ENCODE measurements around the gene YAP1.

YAP1 gene

GRCh38 chr11:102202972-102203371, 92.7 kb downstream of the YAP1 start:
- DNase-seq, result no peak

GRCh38 chr11:102204174-102204573, 93.9 kb downstream of the YAP1 start:
- DNase-seq, result no peak

GRCh38 chr11:102205805-102206204, 95.6 kb downstream of the YAP1 start:
- DNase-seq, result no peak

GRCh38 chr11:102208835-102209234, 98.6 kb downstream of the YAP1 start:
- no peak for DNase-seq

GRCh38 chr11:102214623-102215022, 104.4 kb downstream of the YAP1 start:
- DNase-seq, result no peak

- DNase-seq, result no peak
These were observed 106.3 kb downstream of the YAP1 start for GRCh38 chr11:102216433-102217075.

- no peak for DNase-seq
These were observed 110.7 kb downstream of the YAP1 start for GRCh38 chr11:102220728-102221467.

GRCh38 chr11:102223859-102224258, 113.6 kb downstream of the YAP1 start:
- DNase-seq, result no peak

GRCh38 chr11:102225689-102226568, 115.7 kb downstream of the YAP1 start:
- DNase-seq, result no peak

GRCh38 chr11:102226702-102227490, 116.6 kb downstream of the YAP1 start:
- no peak for DNase-seq

GRCh38 chr11:102229510-102230123, 119.4 kb downstream of the YAP1 start:
- no peak for DNase-seq

- DNase-seq, result no peak
These were observed 119.9 kb downstream of the YAP1 start for GRCh38 chr11:102230186-102230585.

- no peak for DNase-seq
These were observed 120.7 kb downstream of the YAP1 start for GRCh38 chr11:102230911-102231310.

GRCh38 chr11:102234779-102235439, 124.7 kb downstream of the YAP1 start:
- DNase-seq, result no peak

- no peak for DNase-seq
These were observed 127.0 kb downstream of the YAP1 start for GRCh38 chr11:102237096-102237735.

- DNase-seq, result no peak
These were observed 128.2 kb downstream of the YAP1 start for GRCh38 chr11:102238391-102238821.

GRCh38 chr11:102239448-102239847, 129.2 kb downstream of the YAP1 start:
- no peak for DNase-seq

GRCh38 chr11:102239911-102240310, 129.7 kb downstream of the YAP1 start:
- no peak for DNase-seq

GRCh38 chr11:102240502-102240901, 130.3 kb downstream of the YAP1 start:
- no peak for DNase-seq

- no peak for DNase-seq
These were observed 130.8 kb downstream of the YAP1 start for GRCh38 chr11:102241026-102241425.

GRCh38 chr11:102243399-102243884, 133.2 kb downstream of the YAP1 start:
- DNase-seq, result no peak
